Colonic mucosa (tissue), 4 donors: Measurements from ENCODE around the gene RPTOR. TPM values are rescaled to one million over a fixed set of nuclear protein-coding genes. Genes with fewer than 3 reads are reported as not detected.

Source experiments
- DNase-seq: peaks from one replicate; pipeline ENCODE4 v3.0.0-alpha.2; 2020
- H3K27ac ChIP-seq: fragments of 200-600 bp; one replicate; pipeline ENCODE4 v1.8.0; 2021
- H3K27me3 ChIP-seq: fragments of 200-600 bp; one replicate; pipeline ENCODE4 v1.8.0; 2021
- H3K36me3 ChIP-seq: fragments of 200-600 bp; one replicate; pipeline ENCODE4 v1.8.0; 2021
- H3K4me1 ChIP-seq: fragments of 200-600 bp; one replicate; pipeline ENCODE4 v1.8.0; 2021; ENCODE audit warnings: mild to moderate bottlenecking
- H3K4me3 ChIP-seq: fragments of 200-600 bp; one replicate; pipeline ENCODE4 v1.8.0; 2021
- H3K9ac ChIP-seq, 2 donors: one replicate each; pipeline ENCODE4 v1.7.0; 2013; ENCODE audit warnings: control low read depth in 2 of 2, low read depth in 2 of 2, low read length in 2 of 2
- H3K9me3 ChIP-seq: fragments of 200-600 bp; one replicate; pipeline ENCODE4 v1.8.0; 2021
- intact Hi-C: fragments of 100-400 bp; cut with DNase I; formaldehyde crosslinking; loops from one replicate; pipeline ENCODE4 v1.14.1; 2022
- total RNA-seq, 2 donors: library from RNA; stranded (reverse); fragmentation: NEBNext Ultra II Directional in 1 of 2; extraction: Animal tissue kit (Norgen Biotek cat#: 25700) in 1 of 2; gene quantifications; one replicate each; pipeline ENCODE4 v1.2.1, GENCODE V29; 2021
- TF ChIP-seq, protein P1 (sequence below): fragments of 200-600 bp; IDR thresholded peaks from one replicate; pipeline ENCODE4 v1.8.0; 2022; ENCODE audit warnings: antibody characterized with exemption, mild to moderate bottlenecking
- donor health status: healthy.
- donor health status: DM: no; HTN: no; CAD: no.
- donor health status: DM: no; HTN: no; CAD: no.

Gene RPTOR
- total RNA-seq, 2 donors from 2014 or later, result 21.2 to 39.6 TPM

DNA sequence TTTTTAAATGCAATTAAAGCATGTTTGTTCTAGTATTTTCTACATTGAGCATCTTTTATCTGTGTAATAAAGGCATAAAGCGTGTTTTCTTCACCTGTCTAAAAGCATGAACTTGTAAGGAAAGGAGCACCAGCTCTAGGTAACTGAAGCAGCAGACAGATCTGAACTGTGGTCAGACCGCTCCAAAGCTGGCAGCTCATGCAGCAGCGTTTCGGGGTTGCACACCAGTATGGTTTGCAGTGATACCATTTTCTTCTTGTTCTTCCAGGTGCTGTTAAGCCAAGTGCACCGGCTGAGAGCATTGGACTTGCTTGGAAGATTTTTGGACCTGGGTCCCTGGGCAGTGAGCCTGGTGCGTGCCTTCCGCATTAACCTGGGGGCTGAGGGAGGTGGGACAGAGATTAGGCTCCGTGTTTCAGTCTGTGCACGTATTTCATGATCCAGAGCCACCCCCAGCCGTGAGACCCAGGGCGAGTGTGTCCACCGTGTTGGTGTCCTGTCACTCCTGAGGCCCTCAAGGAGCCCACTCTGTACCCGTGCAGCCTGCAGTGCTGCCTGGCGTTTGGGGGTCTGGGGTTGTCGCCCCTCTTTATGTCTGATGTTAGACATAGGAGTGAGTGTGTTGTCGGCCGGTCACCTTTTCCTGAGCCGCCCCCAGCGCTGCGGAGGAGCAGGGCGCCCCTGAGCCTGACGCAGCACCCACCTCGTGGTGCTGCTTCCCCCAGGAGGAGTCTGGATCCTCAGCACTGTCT lies 310.7 kb downstream of the RPTOR start:
- Histone ChIP-seq H3K9me3 (no peaks in the 10 kb centered on the region), H3K9ac (no peak overlapping the region), H3K4me3 (no peak overlapping the region), H3K36me3 (no peaks in the 10 kb centered on the region), H3K27ac (no peak overlapping the region), H3K27me3 (no peaks in the 10 kb centered on the region), H3K4me1 (peaks cover 4% of the 10 kb centered on the region)
- intact Hi-C loops, result no loop called here
- TF ChIP-seq, protein P1, sequence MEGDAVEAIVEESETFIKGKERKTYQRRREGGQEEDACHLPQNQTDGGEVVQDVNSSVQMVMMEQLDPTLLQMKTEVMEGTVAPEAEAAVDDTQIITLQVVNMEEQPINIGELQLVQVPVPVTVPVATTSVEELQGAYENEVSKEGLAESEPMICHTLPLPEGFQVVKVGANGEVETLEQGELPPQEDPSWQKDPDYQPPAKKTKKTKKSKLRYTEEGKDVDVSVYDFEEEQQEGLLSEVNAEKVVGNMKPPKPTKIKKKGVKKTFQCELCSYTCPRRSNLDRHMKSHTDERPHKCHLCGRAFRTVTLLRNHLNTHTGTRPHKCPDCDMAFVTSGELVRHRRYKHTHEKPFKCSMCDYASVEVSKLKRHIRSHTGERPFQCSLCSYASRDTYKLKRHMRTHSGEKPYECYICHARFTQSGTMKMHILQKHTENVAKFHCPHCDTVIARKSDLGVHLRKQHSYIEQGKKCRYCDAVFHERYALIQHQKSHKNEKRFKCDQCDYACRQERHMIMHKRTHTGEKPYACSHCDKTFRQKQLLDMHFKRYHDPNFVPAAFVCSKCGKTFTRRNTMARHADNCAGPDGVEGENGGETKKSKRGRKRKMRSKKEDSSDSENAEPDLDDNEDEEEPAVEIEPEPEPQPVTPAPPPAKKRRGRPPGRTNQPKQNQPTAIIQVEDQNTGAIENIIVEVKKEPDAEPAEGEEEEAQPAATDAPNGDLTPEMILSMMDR, result no peak
- no peak for DNase-seq

DNA sequence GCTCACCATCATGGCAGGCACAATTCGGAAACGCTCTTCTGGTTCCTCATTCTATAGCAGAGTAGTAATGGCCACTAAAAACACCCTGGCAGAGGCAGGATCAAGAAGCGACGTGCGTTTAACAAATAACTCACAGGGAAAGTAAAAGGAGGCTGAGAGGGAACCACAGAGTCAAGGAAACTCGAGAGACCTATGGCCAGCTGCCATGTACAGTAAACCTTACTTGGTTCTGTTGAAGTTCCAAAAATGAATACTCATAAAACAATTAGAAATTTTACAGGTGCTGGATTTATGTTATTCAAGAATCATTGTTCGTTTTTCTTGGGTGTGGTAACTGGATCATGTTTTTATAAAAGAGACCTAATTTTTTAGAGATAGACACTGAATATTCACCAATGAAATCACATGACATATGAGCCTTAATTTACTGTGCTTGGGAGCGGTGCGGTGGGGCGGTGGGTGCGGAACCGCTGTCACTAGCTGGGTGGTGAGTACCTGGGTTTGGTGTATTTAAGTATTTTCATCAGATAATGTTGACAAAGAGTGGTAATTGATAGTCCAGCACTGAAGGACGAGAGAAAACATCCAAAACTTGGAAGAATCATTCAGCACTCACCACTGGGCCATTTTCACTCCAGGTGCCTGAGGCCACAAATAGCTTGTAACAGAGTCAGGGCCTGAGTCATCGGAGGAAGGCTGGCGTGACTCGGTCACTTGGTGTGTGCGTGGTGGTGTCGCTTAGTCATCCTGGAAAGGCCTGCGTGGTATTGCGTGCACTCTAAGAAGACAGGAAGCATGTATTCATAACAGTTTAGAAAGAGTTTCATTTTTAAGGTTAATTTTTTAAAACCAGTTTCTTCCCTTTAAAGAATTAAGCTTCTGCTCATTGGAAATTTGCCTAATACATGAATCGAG lies 311.6 kb downstream of the RPTOR start:
- Histone ChIP-seq H3K36me3 (no peaks in the 10 kb centered on the region), H3K4me3 (no peak overlapping the region), H3K27ac (no peak overlapping the region), H3K9ac (no peak overlapping the region), H3K9me3 (no peaks in the 10 kb centered on the region), H3K27me3 (no peaks in the 10 kb centered on the region), H3K4me1 (peaks cover 4% of the 10 kb centered on the region)
- intact Hi-C loops, result no loop called here
- no peak for DNase-seq
- TF ChIP-seq, protein P1, result no peak

DNA sequence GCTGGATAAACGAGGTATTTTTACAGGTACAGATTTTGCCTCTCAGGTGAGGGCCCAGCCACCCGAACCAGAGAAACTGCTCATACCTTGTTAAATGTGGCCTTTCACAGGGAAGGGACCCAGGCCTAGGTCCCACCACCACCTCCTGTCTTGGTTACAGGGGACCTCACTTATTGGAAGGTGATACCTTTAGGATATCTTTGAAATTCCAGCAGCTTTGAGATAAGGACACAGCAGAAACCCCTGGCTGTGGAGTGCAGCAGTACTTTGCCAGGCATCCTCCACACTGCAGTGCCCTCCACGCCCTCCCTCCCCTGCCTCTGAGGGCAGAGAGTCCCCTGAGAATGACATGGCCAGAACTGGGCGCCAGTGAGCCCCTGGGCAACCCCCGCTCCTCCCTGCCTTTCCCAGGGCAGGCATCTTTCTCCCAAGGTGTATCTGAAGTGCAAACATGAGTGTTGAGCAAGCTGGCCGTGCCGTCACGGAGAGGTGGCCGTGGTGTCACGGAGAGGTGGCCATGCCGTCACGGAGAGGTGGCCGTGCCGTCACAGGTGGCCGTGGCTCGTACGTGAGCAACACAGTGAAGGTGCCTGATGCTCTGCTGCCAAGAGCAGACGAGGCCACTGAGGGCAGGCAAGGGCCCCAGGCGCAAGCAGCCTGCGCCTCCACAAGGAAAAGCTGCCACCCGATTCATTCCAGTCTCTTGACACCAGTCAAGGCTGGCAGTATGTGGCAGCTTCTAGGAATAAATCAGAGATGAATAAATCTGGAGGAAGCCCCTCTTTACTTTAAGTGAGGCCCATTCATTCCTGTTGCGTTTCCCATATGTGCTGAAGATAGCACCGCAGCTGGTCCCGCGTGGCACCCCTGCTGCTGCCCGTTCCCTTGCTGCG lies 312.5 kb downstream of the RPTOR start:
- Histone ChIP-seq H3K9ac (no peak overlapping the region), H3K4me1 (peaks cover 4% of the 10 kb centered on the region), H3K4me3 (no peak overlapping the region), H3K27ac (no peak overlapping the region), H3K27me3 (no peaks in the 10 kb centered on the region), H3K36me3 (no peaks in the 10 kb centered on the region), H3K9me3 (no peaks in the 10 kb centered on the region)
- TF ChIP-seq, protein P1, result no peak
- no peak for DNase-seq
- intact Hi-C loops, result no loop called here

DNA sequence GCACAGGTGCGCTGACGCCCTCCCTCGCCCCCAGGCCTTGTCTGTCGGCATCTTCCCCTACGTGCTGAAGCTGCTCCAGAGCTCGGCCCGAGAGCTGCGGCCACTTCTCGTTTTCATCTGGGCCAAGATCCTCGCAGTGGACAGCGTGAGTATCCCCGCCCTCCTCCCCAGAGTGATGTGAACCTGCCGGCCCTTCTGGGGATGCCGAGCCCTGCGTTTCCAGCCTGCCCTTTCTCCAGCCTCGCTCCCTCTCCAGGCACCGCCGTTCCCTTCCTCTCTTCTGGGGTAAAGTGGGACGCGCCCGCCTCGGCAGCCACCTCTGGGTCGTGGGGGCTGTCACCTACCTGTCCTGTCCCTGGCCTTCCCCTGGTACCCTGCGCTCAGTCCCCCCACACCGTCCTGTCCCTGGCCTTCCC lies 313.1 kb downstream of the RPTOR start:
- Histone ChIP-seq H3K27ac (no peak overlapping the region), H3K36me3 (no peaks in the 10 kb centered on the region), H3K4me3 (no peak overlapping the region), H3K9me3 (no peaks in the 10 kb centered on the region), H3K4me1 (peaks cover 4% of the 10 kb centered on the region), H3K9ac (no peak overlapping the region), H3K27me3 (no peaks in the 10 kb centered on the region)
- intact Hi-C loops, result no loop called here
- no peak for DNase-seq
- TF ChIP-seq, protein P1, result no peak
